Stimulated activated CD4-positive, alpha-beta T cell treated with anti-CD3 and anti-CD28 coated beads, Interleukin-1b, Interleukin-23, amount 100 ng/mL, for 48 hours (primary cell): ENCODE results near the gene GFM1.

Source experiments
- DNase-seq: peaks from one replicate; pipeline ENCODE4 v3.0.0-alpha.2; 2020

Gene GFM1

DNA sequence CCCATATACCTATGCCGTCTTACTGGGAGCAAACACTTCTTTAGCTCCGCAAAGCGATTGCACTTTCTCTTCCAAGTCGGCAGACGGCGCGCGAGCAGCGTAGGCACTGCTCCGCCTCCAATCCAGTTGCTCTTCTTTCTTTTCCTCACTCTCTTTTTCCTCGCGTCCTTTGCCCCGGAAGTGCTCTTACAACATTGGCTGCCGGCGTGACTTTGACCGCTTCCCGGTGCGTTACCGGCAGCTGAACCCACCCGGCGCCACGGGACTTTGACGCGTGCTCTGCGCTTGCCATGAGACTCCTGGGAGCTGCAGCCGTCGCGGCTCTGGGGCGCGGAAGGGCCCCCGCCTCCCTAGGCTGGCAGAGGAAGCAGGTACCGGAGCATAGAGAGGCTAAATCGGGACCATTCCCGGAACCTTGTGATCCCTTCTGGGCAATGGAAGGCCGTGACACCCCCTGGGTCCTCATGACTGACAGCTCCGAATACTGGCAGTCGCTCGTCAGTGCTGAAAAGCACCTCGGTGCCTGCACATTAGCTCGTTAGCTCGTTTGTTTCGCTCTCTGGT lies at the start of gene GFM1:
Gene GFM1, plus strand, starts transcription at position 183 of the 564 bp plus-strand sequence. Its CDS starts 108 bp downstream, at position 291.
- peak; percentile 89 for DNase-seq

GRCh38 chr3:158600787-158601186 lies 43.5 kb upstream of the GFM1 start:
- no peak for DNase-seq

DNA sequence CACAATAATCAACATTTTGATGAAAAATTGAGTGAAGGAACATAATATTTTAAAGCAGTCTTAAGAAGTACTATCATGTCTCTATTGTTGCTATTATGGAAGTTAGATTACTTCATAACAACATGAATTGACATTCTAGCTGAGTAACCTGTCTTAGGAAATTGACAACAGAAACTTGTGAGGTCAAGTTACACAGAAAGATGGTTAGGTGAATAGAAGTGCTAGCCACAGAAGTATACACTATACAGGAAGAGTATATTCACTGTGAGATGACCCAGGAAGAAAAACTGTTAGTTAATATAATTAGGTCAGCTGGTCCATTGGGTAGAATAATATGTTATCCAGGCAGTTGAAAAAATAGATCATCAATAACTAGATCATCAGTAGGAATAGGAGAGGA lies 42.1 kb upstream of the GFM1 start:
- DNase-seq = no peak

DNA sequence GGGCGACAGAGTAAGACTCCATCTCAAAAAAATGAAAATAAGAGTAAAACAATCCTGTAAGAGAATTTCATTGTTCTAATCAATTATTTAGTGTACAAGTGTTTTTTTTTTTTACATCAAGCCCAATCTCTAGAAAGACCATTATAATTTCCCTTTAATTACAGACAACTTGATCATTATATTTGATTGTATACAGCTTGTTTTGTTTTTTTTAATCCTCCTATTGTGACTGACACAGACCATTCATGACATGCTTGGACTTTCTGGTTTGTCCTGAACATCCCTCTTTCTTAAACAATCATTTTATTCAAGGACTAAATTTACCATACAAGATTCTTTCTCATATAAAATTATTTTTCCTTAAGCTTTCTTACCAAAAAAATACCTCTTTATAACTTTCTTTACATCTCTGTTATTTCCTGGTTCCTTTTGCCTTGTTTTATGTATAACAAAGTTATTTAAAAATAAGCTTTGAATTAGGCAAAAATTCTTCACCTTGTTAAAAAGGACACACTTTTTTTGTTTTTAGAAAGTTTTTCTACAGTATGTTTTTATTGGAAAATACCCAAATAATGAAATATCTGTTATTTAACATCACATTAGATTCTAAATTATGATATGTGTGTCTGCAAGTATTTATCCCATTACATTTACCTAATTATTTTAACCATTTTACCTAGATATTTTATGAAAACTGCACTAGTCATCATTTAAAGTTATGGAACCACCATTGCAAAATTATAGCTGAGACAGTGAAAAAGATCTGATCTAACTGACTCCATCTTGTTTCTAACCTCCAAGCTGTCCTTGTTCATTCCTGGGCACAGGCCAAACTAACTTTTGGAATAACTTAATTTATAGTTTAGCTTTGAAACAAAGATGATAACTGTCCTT lies 26.1 kb upstream of the GFM1 start:
- DNase-seq = no peak

GRCh38 chr3:158625881-158626280 lies 18.4 kb upstream of the GFM1 start:
- no peak for DNase-seq

DNA sequence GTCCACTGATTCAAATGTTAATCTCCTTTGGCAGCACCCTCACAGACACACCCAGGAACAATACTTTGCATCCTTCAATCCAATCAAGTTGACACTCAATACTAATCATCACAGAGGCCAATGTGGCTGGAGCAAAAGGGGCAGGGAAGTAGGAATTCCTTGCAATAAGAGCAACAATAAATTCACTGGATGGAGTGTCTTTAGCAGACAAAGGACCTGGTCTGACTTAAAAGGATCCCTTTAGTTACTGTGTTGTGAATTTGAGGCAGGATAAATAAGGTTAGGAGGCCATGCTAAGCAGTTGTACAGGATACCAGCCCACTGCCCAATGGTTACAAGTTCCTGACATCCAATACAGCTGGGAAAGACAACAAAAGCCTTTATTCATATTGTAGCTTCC lies 12.3 kb upstream of the GFM1 start:
- no peak for DNase-seq

GRCh38 chr3:158640646-158641045 lies 3.7 kb upstream of the GFM1 start:
- no peak for DNase-seq

- DNase-seq = no peak
These were observed 2.3 kb upstream of the GFM1 start for GRCh38 chr3:158642005-158642404.

GRCh38 chr3:158642474-158643210 lies 1.7 kb upstream of the GFM1 start:
- DNase-seq = no peak

DNA sequence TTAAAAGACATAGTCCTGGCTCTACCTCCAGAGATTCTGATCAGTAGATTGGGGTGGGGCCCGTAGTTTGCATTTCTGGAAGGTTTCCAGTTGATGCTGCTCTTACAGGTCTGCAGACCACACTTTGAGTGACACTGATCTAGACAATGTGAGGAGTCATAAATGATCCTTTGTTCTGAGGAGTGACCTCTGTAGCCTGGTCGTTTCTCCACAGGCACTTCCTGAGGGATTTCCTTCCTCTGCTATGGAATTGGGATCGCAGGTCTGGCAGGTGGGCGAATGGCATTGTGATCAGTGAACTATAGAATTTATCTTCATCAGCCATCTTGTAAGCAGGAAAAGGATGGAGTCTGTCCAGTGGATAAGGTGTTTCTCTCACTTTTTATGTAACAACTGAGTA lies 5.5 kb downstream of the GFM1 start:
- DNase-seq = no peak

DNA sequence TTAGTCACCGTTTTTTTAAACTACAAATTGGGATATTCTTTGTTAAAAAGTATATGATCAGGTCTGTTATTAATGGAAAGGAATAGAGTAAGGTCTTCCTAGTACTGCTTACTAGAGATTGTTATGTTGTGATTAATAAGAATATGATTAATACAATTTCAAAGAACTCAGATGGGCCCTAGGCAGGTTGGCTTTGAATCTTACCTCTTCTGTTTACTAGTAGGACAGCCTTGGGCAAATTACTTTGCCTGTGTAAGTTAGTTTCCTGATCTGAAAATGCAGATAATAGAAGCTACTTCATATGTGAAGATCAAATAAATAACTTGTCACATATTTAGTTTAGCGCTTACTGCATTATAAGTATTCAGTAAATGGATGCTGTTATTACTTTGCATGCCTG lies 6.9 kb downstream of the GFM1 start:
- no peak for DNase-seq

- no peak for DNase-seq
These were observed 8.1 kb downstream of the GFM1 start for GRCh38 chr3:158652463-158652862.

GRCh38 chr3:158658889-158659288 lies 14.6 kb downstream of the GFM1 start:
- DNase-seq = no peak

DNA sequence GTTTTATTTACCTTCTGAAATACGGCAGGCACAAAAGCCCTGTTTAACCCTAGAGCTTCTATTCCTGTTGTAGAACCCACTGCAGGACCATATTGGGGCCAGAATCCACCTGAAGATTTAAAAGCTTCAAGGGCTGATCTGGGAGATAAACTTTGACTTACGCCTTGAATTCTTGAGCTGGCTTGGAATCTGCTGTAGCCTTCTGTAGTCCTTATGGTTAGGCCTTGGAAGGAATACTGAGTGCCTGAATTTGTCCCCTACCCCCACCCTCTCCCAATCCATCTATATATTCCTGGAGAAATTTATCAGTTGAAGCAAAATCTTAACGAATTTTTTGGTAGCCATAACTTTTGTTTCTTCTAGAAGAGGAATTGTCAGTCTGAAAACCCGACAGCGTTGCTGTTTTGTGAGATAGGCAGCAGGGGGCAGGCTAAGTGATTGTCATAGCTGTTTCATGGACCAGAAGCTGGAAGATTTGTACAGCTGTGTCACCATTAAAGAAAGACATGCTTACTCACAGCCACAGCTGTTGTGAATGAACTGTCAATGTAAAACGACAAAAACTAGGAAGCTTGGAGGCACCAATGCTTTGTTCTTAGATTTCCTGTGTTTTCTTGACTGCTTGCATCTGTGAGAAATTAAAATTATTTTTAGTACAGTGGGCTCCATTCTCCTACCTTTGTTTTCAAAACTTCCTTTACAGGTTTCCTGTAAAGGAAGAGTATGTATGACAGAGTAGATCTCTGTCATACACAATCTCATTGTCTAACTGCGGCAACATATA lies 15.3 kb downstream of the GFM1 start:
- peak; percentile 52 for DNase-seq

GRCh38 chr3:158660711-158661110 lies 16.4 kb downstream of the GFM1 start:
- DNase-seq = no peak

- DNase-seq = no peak
These were observed 18.9 kb downstream of the GFM1 start for GRCh38 chr3:158663246-158663645.

DNA sequence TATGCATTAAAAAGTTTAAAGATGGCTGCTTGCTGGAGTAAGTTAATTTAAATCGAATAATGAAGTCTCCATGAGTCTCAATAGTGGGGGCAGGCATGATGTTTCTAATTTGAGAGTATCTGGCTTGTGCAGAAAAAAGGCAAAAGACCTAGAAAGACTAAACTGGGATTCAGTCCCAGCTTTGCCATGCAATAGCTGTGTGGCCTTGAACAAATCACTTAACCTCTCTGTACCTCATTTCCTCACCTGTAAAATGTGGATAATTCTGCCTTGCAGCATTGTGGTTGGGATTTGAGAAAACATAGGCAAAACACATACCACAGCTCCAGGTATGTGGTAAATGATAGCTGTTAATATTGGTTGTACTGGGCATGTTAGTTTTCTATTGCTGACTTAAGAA lies 19.5 kb downstream of the GFM1 start:
- DNase-seq = no peak

DNA sequence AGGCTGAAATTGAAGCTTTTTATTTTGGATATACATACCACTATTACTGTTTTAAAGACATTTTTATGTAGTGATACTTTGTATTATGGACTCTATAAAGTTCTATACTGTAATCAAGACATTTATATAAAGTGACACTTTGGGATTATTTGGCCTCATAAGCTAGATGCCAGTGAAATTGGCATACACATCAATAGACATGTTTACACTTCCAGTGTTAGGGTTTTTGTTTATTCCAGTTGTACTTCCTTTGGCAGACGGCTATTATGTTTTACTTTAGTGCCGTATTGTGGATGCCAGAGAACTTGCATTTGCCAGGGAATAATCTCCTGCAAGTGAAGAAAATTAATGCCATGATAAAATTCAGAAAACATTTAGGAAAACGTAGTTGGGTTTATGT lies 22.1 kb downstream of the GFM1 start:
- DNase-seq = no peak

DNA sequence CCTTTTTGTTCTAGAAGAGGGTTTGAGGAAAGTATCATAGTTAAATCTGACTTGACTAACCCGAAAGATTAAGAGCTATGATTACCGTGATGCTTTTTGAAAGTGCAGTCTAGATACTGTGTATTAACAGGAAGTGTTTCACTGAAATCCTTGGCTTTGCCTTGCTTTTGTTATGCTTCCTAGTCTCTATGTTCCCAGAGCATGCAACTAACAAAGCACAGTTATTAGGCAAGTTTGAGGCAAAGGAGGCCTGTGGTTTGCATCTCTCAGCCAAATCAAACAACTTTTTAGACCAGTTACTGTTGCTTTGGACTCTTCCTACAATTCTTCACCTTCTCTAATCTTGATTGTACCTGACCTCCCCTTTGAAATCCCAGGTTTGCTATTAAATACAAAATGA lies 24.2 kb downstream of the GFM1 start:
- DNase-seq = no peak

DNA sequence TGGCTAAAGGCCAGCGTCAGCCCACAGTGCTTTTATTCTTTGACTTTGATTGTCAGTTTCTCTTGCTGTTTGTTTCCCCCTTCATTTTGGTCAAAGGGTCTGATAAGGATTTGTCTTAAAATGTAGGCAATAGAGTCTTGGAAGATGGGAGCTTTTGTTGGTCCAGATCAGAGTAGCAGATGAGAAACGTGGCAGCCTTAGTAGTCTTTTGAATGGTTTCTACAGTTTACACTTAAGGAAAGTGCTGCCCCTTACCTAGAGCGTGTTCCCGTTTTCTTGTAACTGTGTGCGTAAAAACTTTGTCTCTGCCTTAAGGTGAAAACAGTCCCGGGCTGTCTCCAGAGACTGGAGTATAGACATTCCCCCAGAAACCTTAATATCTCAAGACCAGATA lies 27.5 kb downstream of the GFM1 start:
- no peak for DNase-seq

- peak; percentile 85 for DNase-seq
These were observed 28.2 kb downstream of the GFM1 start, which contains the start of gene LXN for GRCh38 chr3:158672215-158673176. Gene LXN, minus strand, starts transcription at chr3:158672648. Its CDS starts 170 bp downstream, at chr3:158672478.

DNA sequence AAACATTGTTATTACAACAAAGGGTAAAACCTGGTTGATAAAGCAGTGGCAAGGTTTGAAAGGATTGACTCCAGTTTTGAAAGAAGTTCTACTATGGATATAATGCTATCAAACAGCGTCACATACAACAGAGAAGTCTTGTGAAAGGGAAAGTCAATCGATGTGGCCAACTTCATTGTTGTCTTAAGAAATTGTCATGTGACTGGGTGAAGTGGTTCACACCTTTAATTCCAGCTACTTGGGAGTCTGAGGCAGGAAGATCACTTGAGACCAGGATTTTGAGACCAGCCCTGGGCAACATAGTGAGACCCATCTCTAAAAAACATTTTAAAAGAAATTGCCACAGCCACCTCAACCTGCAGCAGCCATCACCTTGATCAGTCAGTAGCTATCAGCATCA lies 34.4 kb downstream of the GFM1 start:
- DNase-seq = no peak
